MCF 10A (cell line): ENCODE measurements around the gene GLDN. TPM values are rescaled to one million over a fixed set of nuclear protein-coding genes. Genes with fewer than 3 reads are reported as not detected.

Experiments used
- BruUV-seq: library from RNA; stranded (reverse); fragments of 400-500 nt; replicated peaks from 2 replicates; lab custom pipeline; 2021; lab: Mats Ljungman, UMichigan
- CTCF ChIA-PET: fragments of 300-600 bp; sonication (Branson Sonifier 250); formaldehyde crosslinking; extraction: SDS; loops from one replicate; lab custom pipeline; 2021; ENCODE audit warnings: antibody characterized with exemption, inconsistent platforms; lab: Yijun Ruan, JAX
- POLR2A ChIA-PET: fragments of 300-600, 350-650 bp; sonication (Branson Sonifier 250); formaldehyde crosslinking; extraction: SDS; loops from one replicate; lab custom pipeline; 2020; ENCODE audit warnings: antibody characterized with exemption, inconsistent platforms; lab: Yijun Ruan, JAX
- DNase-seq: peaks from one replicate; pipeline ENCODE4 v3.0.0-alpha.2; 2018; ENCODE audit not compliant: unreplicated experiment
- H3K27ac Mint-ChIP-seq: one replicate; pipeline ENCODE4 v1.8.0; 2022; ENCODE audit warnings: mild to moderate bottlenecking, low read depth, mixed read lengths; ENCODE audit not compliant: unreplicated experiment
- H3K27me3 Mint-ChIP-seq: one replicate; pipeline ENCODE4 v1.8.0; 2022; ENCODE audit warnings: mixed read lengths; ENCODE audit not compliant: insufficient read depth, unreplicated experiment
- H3K36me3 Mint-ChIP-seq: one replicate; pipeline ENCODE4 v1.8.0; 2022; ENCODE audit warnings: mild to moderate bottlenecking, moderate library complexity, mixed read lengths; ENCODE audit not compliant: insufficient read depth, unreplicated experiment
- H3K4me1 Mint-ChIP-seq: one replicate; pipeline ENCODE4 v1.8.0; 2022; ENCODE audit warnings: mixed read lengths; ENCODE audit not compliant: insufficient read depth, unreplicated experiment
- H3K4me3 Mint-ChIP-seq: one replicate; pipeline ENCODE4 v1.8.0; 2022; ENCODE audit warnings: mild to moderate bottlenecking, moderate library complexity, mixed read lengths; ENCODE audit not compliant: unreplicated experiment
- H3K9me3 Mint-ChIP-seq: one replicate; pipeline ENCODE4 v1.8.0; 2022; ENCODE audit warnings: mixed read lengths; ENCODE audit not compliant: unreplicated experiment
- CTCF ChIP-seq: fragments of 200-600 bp; IDR thresholded peaks from one replicate; pipeline ENCODE4 v1.8.0; 2022; ENCODE audit warnings: antibody characterized with exemption, mild to moderate bottlenecking; ENCODE audit not compliant: unreplicated experiment
- intact Hi-C: fragments of 100-400 bp; cut with micrococcal nuclease; formaldehyde crosslinking; loops from 2 replicates; pipeline ENCODE4 v1.14.1; 2022
- total RNA-seq: library from RNA; stranded (reverse); gene quantifications from 2 replicates; pipeline ENCODE4 v1.2.3, GENCODE V29; 2022

GLDN gene
- total RNA-seq, 1 experiment from 2014 or later = not detected

DNA sequence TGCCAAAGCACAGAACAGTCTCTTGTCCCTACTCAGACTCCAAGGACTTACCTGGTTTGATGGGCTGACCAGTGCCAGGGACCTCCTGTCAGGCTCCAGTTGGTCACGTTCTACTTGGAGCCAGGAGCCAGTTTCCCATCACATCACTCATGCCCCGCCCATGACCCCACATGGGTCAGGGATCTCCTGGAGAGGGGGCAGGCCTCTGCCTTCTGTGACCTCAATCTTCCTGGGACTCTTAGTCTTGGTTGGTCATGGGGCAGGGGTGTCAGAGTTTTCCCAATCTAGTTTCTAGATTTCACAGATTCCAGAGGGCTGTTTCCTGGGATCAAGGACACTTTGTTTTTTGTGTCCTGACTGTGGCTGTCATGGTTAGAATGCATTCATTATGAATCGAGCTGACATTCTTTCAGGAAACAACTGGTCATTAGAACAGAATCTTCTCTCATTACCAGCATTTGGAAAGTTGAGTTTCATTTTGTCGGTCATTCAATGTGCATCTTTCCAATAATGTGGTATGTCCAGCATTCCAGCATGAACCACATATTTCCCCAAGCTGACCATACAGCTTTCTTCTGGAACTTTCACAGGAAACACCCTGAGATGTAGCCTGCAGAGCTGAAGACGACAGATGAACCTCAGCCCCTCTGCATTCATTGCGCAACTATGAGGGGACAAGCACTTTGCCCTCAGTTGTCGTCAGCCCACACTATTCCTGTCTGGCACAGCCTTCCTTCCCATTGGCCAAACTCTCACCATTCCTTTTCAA is 22.9 kb upstream of the GLDN start:
- intact Hi-C loops = no loop called here
- DNase-seq = no peak
- no peaks in the 10 kb centered on the region for H3K9me3 Mint-ChIP-seq
- no peaks in the 10 kb centered on the region for H3K27me3 Mint-ChIP-seq
- BruUV-seq = no TSS peak
- ChIA-PET CTCF (interaction anchor here (0.6 kb wide), 1 partner anchor 108 kb away, joined by 3 read pairs; no protein-coding TSS in a partner anchor), POLR2A (interaction anchor here (0.6 kb wide), 1 partner anchor 10 kb away, joined by 3 read pairs; no protein-coding TSS in a partner anchor)
- TF ChIP-seq CTCF = no peak
- H3K36me3 Mint-ChIP-seq = no peaks in the 10 kb centered on the region
- no peaks in the 10 kb centered on the region for H3K4me1 Mint-ChIP-seq
- H3K4me3 Mint-ChIP-seq = no peak overlapping the region
- no peak overlapping the region for H3K27ac Mint-ChIP-seq

DNA sequence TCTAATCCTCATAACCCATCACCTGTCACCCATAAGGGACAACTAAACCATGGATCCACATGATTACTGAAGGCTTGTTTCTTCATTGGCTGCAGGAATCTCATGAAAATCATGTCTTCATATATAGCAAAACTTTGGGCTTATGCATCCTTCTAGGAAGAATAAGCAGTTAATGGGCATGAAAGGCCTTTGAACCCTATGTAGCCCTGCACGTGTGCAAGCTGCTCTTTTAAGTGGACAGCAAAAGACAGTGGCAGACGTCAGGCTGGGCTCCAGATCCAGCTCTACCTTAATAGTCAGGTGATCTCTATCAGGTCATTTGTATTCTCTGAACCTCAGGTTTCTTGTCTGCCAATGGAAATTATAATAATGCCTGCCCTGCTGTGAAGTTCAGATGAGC is 21.9 kb upstream of the GLDN start:
- POLR2A ChIA-PET = interaction anchor here (0.6 kb wide), 1 partner anchor 9 kb away, joined by 3 read pairs; no protein-coding TSS in a partner anchor
- DNase-seq = no peak
- Mint-ChIP-seq H3K9me3 (no peaks in the 10 kb centered on the region), H3K4me1 (no peaks in the 10 kb centered on the region), H3K27ac (no peak overlapping the region), H3K36me3 (no peaks in the 10 kb centered on the region), H3K27me3 (no peaks in the 10 kb centered on the region), H3K4me3 (no peak overlapping the region)
- BruUV-seq = no TSS peak
- TF ChIP-seq CTCF = no peak
- CTCF ChIA-PET = interaction anchor here (0.6 kb wide), 1 partner anchor 107 kb away, joined by 3 read pairs; no protein-coding TSS in a partner anchor
- intact Hi-C loops = no loop called here

GRCh38 chr15:51320843-51321242 is 20.6 kb upstream of the GLDN start:
- DNase-seq = no peak
- Mint-ChIP-seq H3K27ac (no peak overlapping the region), H3K27me3 (no peaks in the 10 kb centered on the region), H3K4me1 (no peaks in the 10 kb centered on the region), H3K9me3 (no peaks in the 10 kb centered on the region), H3K4me3 (no peak overlapping the region), H3K36me3 (no peaks in the 10 kb centered on the region)
- intact Hi-C loops = no loop called here
- ChIA-PET POLR2A (interaction anchor here (0.5 kb wide), 1 partner anchor 417 kb away, joined by 3 read pairs; the partner anchor contains the start of gene LYSMD2), CTCF (interaction anchor here (0.6 kb wide), 1 partner anchor 60 kb away, joined by 3 read pairs; no protein-coding TSS in a partner anchor)
- no peak for TF ChIP-seq CTCF
- BruUV-seq = no TSS peak

- no peaks in the 10 kb centered on the region for H3K4me1 Mint-ChIP-seq
- H3K27ac Mint-ChIP-seq = no peak overlapping the region
- no peak for DNase-seq
- CTCF ChIA-PET = interaction anchor here (0.6 kb wide), 1 partner anchor 59 kb away, joined by 3 read pairs; no protein-coding TSS in a partner anchor
- H3K9me3 Mint-ChIP-seq = no peaks in the 10 kb centered on the region
- H3K36me3 Mint-ChIP-seq = no peaks in the 10 kb centered on the region
- H3K27me3 Mint-ChIP-seq = no peaks in the 10 kb centered on the region
- BruUV-seq = no TSS peak
- POLR2A ChIA-PET = no interaction called here
- intact Hi-C loops = no loop called here
- no peak for TF ChIP-seq CTCF
- H3K4me3 Mint-ChIP-seq = no peak overlapping the region
These were observed 20.1 kb upstream of the GLDN start for GRCh38 chr15:51321316-51321715.
